Measurements from ENCODE around the gene C11orf68. TPM values are rescaled to one million over a fixed set of nuclear protein-coding genes. Genes with fewer than 3 reads are reported as not detected.

Gene C11orf68
- polyA plus RNA-seq (2013, experiment 1 of 2) = 17.7 TPM
- polyA plus RNA-seq (2013, experiment 2 of 2) = 19.4 TPM

- H3K27me3 ChIP-seq (ENCODE audit: insufficient read depth, low read length) = no peaks in the 10 kb centered on the region
- no peaks in the 10 kb centered on the region for H3K9me3 ChIP-seq (ENCODE audit: insufficient read depth, low read depth, low read length)
- peak within 1 kb of the TSS; percentile 100 for H3K4me3 ChIP-seq (ENCODE audit: low read length)
- WGBS = 6% methylated on average over 77 of the region's 77 CpGs
- peaks cover 7% of the 10 kb centered on the region for H3K4me1 ChIP-seq (ENCODE audit: insufficient read depth, low read length)
- peaks cover 11% of the 10 kb centered on the region for H3K36me3 ChIP-seq (ENCODE audit: insufficient read depth, low read length)
- peak within 1 kb of the TSS; percentile 88 for H3K27ac ChIP-seq (ENCODE audit: low read depth, low read length)
- peak within 1 kb of the TSS; percentile 97 for H3K9ac ChIP-seq (ENCODE audit: low read depth, low read length)
Observed at GRCh38 chr11:65918211-65919140, at the start of gene C11orf68. Gene C11orf68, minus strand, starts transcription at chr11:65919062. Its CDS starts 31 bp downstream, at chr11:65919031.

GRCh38 chr11:65967329-65967934 is 48.6 kb upstream of the C11orf68 start:
- H3K27me3 ChIP-seq (ENCODE audit: insufficient read depth, low read length) = no peaks in the 10 kb centered on the region
- no peaks in the 10 kb centered on the region for H3K9me3 ChIP-seq (ENCODE audit: insufficient read depth, low read depth, low read length)
- no peak overlapping the region for H3K27ac ChIP-seq (ENCODE audit: low read depth, low read length)
- peaks cover 69% of the 10 kb centered on the region for H3K36me3 ChIP-seq (ENCODE audit: insufficient read depth, low read length)
- no peak overlapping the region for H3K9ac ChIP-seq (ENCODE audit: low read depth, low read length)
- WGBS = 96% methylated on average over 30 of the region's 30 CpGs
- peaks cover 7% of the 10 kb centered on the region for H3K4me1 ChIP-seq (ENCODE audit: insufficient read depth, low read length)
- H3K4me3 ChIP-seq (ENCODE audit: low read length) = no peak overlapping the region

GRCh38 chr11:65965986-65966762 is 47.3 kb upstream of the C11orf68 start:
- H3K27me3 ChIP-seq (ENCODE audit: insufficient read depth, low read length) = no peaks in the 10 kb centered on the region
- H3K4me1 ChIP-seq (ENCODE audit: insufficient read depth, low read length) = peaks cover 9% of the 10 kb centered on the region
- H3K36me3 ChIP-seq (ENCODE audit: insufficient read depth, low read length) = peaks cover 61% of the 10 kb centered on the region
- H3K9ac ChIP-seq (ENCODE audit: low read depth, low read length) = no peak overlapping the region
- H3K27ac ChIP-seq (ENCODE audit: low read depth, low read length) = no peak overlapping the region
- H3K4me3 ChIP-seq (ENCODE audit: low read length) = no peak overlapping the region
- 95% methylated on average over 36 of the region's 36 CpGs for WGBS
- no peaks in the 10 kb centered on the region for H3K9me3 ChIP-seq (ENCODE audit: insufficient read depth, low read depth, low read length)

- no peak overlapping the region for H3K4me3 ChIP-seq (ENCODE audit: low read length)
- 92% methylated on average over 10 of the region's 10 CpGs for WGBS
- no peak overlapping the region for H3K9ac ChIP-seq (ENCODE audit: low read depth, low read length)
- H3K9me3 ChIP-seq (ENCODE audit: insufficient read depth, low read depth, low read length) = no peaks in the 10 kb centered on the region
- no peaks in the 10 kb centered on the region for H3K27me3 ChIP-seq (ENCODE audit: insufficient read depth, low read length)
- peaks cover 56% of the 10 kb centered on the region for H3K36me3 ChIP-seq (ENCODE audit: insufficient read depth, low read length)
- H3K27ac ChIP-seq (ENCODE audit: low read depth, low read length) = no peak overlapping the region
- H3K4me1 ChIP-seq (ENCODE audit: insufficient read depth, low read length) = peaks cover 9% of the 10 kb centered on the region
Observed at GRCh38 chr11:65964906-65965305, 46.0 kb upstream of the C11orf68 start.

- whole genome bisulfite sequencing = 10% methylated on average over 13 of the region's 13 CpGs
- peaks cover 37% of the 10 kb centered on the region for H3K36me3 ChIP-seq (ENCODE audit: insufficient read depth, low read length)
- H3K4me1 ChIP-seq (ENCODE audit: insufficient read depth, low read length) = peaks cover 9% of the 10 kb centered on the region
- H3K9ac ChIP-seq (ENCODE audit: low read depth, low read length) = peak overlapping the region; percentile 94
- no peak overlapping the region for H3K27ac ChIP-seq (ENCODE audit: low read depth, low read length)
- peak overlapping the region; percentile 74 for H3K4me3 ChIP-seq (ENCODE audit: low read length)
- no peaks in the 10 kb centered on the region for H3K9me3 ChIP-seq (ENCODE audit: insufficient read depth, low read depth, low read length)
- no peaks in the 10 kb centered on the region for H3K27me3 ChIP-seq (ENCODE audit: insufficient read depth, low read length)
Observed at GRCh38 chr11:65962141-65962564, 43.3 kb upstream of the C11orf68 start.

GRCh38 chr11:65961267-65962140 is 42.6 kb upstream of the C11orf68 start, which contains the start of gene SART1:
Gene SART1, plus strand, starts transcription at chr11:65961734. Its CDS starts 47 bp downstream, at chr11:65961781.
- Histone ChIP-seq H3K9ac (ENCODE audit: low read depth, low read length) (peak within 1 kb of the TSS; percentile 94), H3K4me3 (ENCODE audit: low read length) (peak within 1 kb of the TSS; percentile 74), H3K4me1 (ENCODE audit: insufficient read depth, low read length) (peaks cover 9% of the 10 kb centered on the region), H3K9me3 (ENCODE audit: insufficient read depth, low read depth, low read length) (no peaks in the 10 kb centered on the region), H3K36me3 (ENCODE audit: insufficient read depth, low read length) (peaks cover 30% of the 10 kb centered on the region), H3K27me3 (ENCODE audit: insufficient read depth, low read length) (no peaks in the 10 kb centered on the region), H3K27ac (ENCODE audit: low read depth, low read length) (peak within 1 kb of the TSS; percentile 89)
- WGBS = 1% methylated on average over 97 of the region's 97 CpGs

GRCh38 chr11:65960824-65961266 is 42.0 kb upstream of the C11orf68 start:
- peaks cover 9% of the 10 kb centered on the region for H3K4me1 ChIP-seq (ENCODE audit: insufficient read depth, low read length)
- H3K9me3 ChIP-seq (ENCODE audit: insufficient read depth, low read depth, low read length) = no peaks in the 10 kb centered on the region
- H3K27me3 ChIP-seq (ENCODE audit: insufficient read depth, low read length) = no peaks in the 10 kb centered on the region
- H3K36me3 ChIP-seq (ENCODE audit: insufficient read depth, low read length) = peaks cover 24% of the 10 kb centered on the region
- peak overlapping the region; percentile 74 for H3K27ac ChIP-seq (ENCODE audit: low read depth, low read length)
- H3K4me3 ChIP-seq (ENCODE audit: low read length) = peak overlapping the region; percentile 74
- H3K9ac ChIP-seq (ENCODE audit: low read depth, low read length) = peak overlapping the region; percentile 81
- 62% methylated on average over 16 of the region's 16 CpGs for WGBS

- Histone ChIP-seq H3K9ac (ENCODE audit: low read depth, low read length) (no peak overlapping the region), H3K36me3 (ENCODE audit: insufficient read depth, low read length) (peaks cover 5% of the 10 kb centered on the region; the same call in 1 of the 2 replicates), H3K27me3 (ENCODE audit: insufficient read depth, low read length) (no peaks in the 10 kb centered on the region), H3K9me3 (ENCODE audit: insufficient read depth, low read depth, low read length) (no peaks in the 10 kb centered on the region), H3K4me1 (ENCODE audit: insufficient read depth, low read length) (peaks cover 9% of the 10 kb centered on the region), H3K27ac (ENCODE audit: low read depth, low read length) (no peak overlapping the region), H3K4me3 (ENCODE audit: low read length) (no peak overlapping the region)
- 89% methylated on average over 17 of the region's 17 CpGs for WGBS
Observed at GRCh38 chr11:65958774-65959420, 40.0 kb upstream of the C11orf68 start.

GRCh38 chr11:65958291-65958690 is 39.4 kb upstream of the C11orf68 start:
- no peak overlapping the region for H3K4me3 ChIP-seq (ENCODE audit: low read length)
- H3K36me3 ChIP-seq (ENCODE audit: insufficient read depth, low read length) = 0 out of 2 replicates have a peak, but pooled peaks cover 3% of the 10 kb centered on the region
- H3K9ac ChIP-seq (ENCODE audit: low read depth, low read length) = no peak overlapping the region
- peaks cover 9% of the 10 kb centered on the region for H3K4me1 ChIP-seq (ENCODE audit: insufficient read depth, low read length)
- no peak overlapping the region for H3K27ac ChIP-seq (ENCODE audit: low read depth, low read length)
- H3K27me3 ChIP-seq (ENCODE audit: insufficient read depth, low read length) = no peaks in the 10 kb centered on the region
- 84% methylated on average over 4 of the region's 4 CpGs for WGBS
- no peaks in the 10 kb centered on the region for H3K9me3 ChIP-seq (ENCODE audit: insufficient read depth, low read depth, low read length)
